OCI-LY3 (cell line): ENCODE results near the gene BPIFB3.

Source experiments
- H2AFZ ChIP-seq: fragments of 200-600, 300-600 bp; shearing (Covaris generic); 2 replicates; pipeline ENCODE4 v1.6.0; 2014; ENCODE audit warnings: antibody characterized with exemption, low read depth, low read length
- H3K27ac ChIP-seq: fragments of 200-600, 300-600 bp; sonication (generic); 2 replicates; pipeline ENCODE4 v1.5.1; 2014; ENCODE audit warnings: mild to moderate bottlenecking, low read length, moderate library complexity, mixed read lengths
- H3K27me3 ChIP-seq: fragments of 200-600, 300-600 bp; sonication (generic); 2 replicates; pipeline ENCODE4 v1.6.1; 2014; ENCODE audit warnings: low read depth, low read length, mixed read lengths
- H3K36me3 ChIP-seq: fragments of 200-600, 300-600 bp; sonication (generic); replicated peaks from 2 replicates; pipeline ENCODE3; 2014; ENCODE audit warnings: low read depth, low read length, mixed read lengths
- H3K4me1 ChIP-seq: fragments of 300-600, 200-600 bp; sonication (generic); 2 replicates; pipeline ENCODE4 v1.6.1; 2014; ENCODE audit warnings: low read length, mixed read lengths
- H3K4me2 ChIP-seq: fragments of 200-600, 300-600 bp; sonication (generic); 2 replicates; pipeline ENCODE4 v1.6.1; 2014; ENCODE audit warnings: low read length, mixed read lengths
- H3K4me3 ChIP-seq: fragments of 300-600, 200-600 bp; sonication (generic); 2 replicates; pipeline ENCODE4 v1.5.1; 2014; ENCODE audit warnings: antibody characterized with exemption, mild to moderate bottlenecking, low read length, moderate library complexity
- H3K79me2 ChIP-seq: fragments of 300-600, 200-600 bp; shearing (Covaris generic); 2 replicates; pipeline ENCODE4 v1.6.1; 2014; ENCODE audit warnings: mild to moderate bottlenecking, low read length, mixed read lengths
- H3K9ac ChIP-seq: fragments of 300-600, 200-600 bp; shearing (Covaris generic); 2 replicates; pipeline ENCODE4 v1.6.0; 2014; ENCODE audit warnings: mild to moderate bottlenecking, low read length, moderate library complexity
- H3K9me3 ChIP-seq: fragments of 200-600, 300-600 bp; shearing (Covaris generic); 2 replicates; pipeline ENCODE4 v1.6.1; 2014; ENCODE audit warnings: low read length, mixed read lengths; ENCODE audit not compliant: insufficient read depth
- H4K20me1 ChIP-seq: fragments of 200-600, 300-600 bp; sonication (generic); 2 replicates; pipeline ENCODE4 v1.6.1; 2016; ENCODE audit warnings: low read length, mixed read lengths; ENCODE audit not compliant: insufficient read depth
- CTCF ChIP-seq: fragments of 200-600, 300-600 bp; sonication (generic); IDR thresholded peaks from 2 replicates; pipeline ENCODE4 v1.5.1; 2014; ENCODE audit warnings: antibody characterized with exemption, low read length, low read depth
- EZH2phosphoT487 ChIP-seq: fragments of 200-600 bp; shearing (Covaris generic); IDR thresholded peaks from 2 replicates; pipeline ENCODE4 v1.6.1; 2018; ENCODE audit warnings: antibody characterized with exemption, mixed run types, low read depth

BPIFB3 gene

GRCh38 chr20:33076662-33077372 lies 23.1 kb downstream of the BPIFB3 start:
- H4K20me1 ChIP-seq: no peaks in the 10 kb centered on the region
- TF ChIP-seq EZH2phosphoT487 (no peak), CTCF (no peak)
- no peak overlapping the region for H2AFZ ChIP-seq
- no peaks in the 10 kb centered on the region for H3K4me1 ChIP-seq
- no peak overlapping the region for H3K27ac ChIP-seq
- H3K36me3 ChIP-seq: no peaks in the 10 kb centered on the region
- peaks cover 53% of the 10 kb centered on the region for H3K27me3 ChIP-seq
- H3K79me2 ChIP-seq: no peaks in the 10 kb centered on the region
- no peaks in the 10 kb centered on the region for H3K9me3 ChIP-seq
- no peak overlapping the region for H3K4me2 ChIP-seq
- no peak overlapping the region for H3K4me3 ChIP-seq
- no peak overlapping the region for H3K9ac ChIP-seq

GRCh38 chr20:33079259-33079658 lies 25.6 kb downstream of the BPIFB3 start, which contains the start of gene BPIFB4:
TSS of gene BPIFB4 (plus strand) at chr20:33079643. CDS start at chr20:33081527, 1,884 bp downstream.
- no peaks in the 10 kb centered on the region for H4K20me1 ChIP-seq
- no peaks in the 10 kb centered on the region for H3K36me3 ChIP-seq
- no peaks in the 10 kb centered on the region for H3K4me1 ChIP-seq
- H3K79me2 ChIP-seq: no peaks in the 10 kb centered on the region
- no peaks in the 10 kb centered on the region for H3K9me3 ChIP-seq
- H3K4me2 ChIP-seq: no peak within 1 kb of the TSS
- H3K27ac ChIP-seq: no peak within 1 kb of the TSS
- H3K27me3 ChIP-seq: peaks cover 36% of the 10 kb centered on the region
- TF ChIP-seq CTCF: no peak
- TF ChIP-seq EZH2phosphoT487: no peak
- H3K4me3 ChIP-seq: no peak within 1 kb of the TSS
- no peak within 1 kb of the TSS for H3K9ac ChIP-seq
- H2AFZ ChIP-seq: no peak within 1 kb of the TSS

DNA sequence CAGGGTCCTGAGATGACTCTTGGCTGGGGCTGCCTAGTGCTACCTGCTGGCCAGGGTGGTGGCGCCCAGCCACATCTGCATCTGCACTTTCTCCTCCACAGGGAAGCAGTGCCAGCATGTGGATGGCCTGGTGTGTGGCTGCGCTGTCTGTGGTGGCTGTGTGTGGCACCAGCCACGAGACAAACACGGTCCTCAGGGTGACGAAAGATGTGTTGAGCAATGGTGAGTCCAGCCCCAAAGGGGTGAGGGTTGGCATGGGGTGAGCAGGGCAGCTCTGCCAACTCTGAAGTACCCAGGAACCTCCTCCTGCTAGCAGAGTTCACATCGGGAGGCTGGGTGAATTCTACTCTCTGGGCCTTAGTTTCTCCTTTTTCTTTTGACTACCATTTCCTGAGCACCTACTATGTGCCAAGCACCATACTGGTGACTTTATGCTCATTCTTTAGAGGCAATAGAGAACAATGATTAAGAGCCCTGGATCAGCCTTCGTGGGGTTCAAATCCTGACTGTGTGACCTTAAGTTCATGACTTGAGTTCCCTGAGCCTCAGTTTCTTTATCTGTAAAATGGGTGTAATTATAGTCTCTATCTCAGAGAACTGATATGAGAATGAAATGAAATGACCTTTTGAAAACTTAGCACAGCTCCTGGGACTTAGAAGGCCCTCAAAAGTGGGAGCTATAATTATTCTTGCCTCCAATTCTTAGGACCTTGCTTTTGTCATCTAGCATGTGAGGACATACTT lies 27.9 kb downstream of the BPIFB3 start:
- Histone ChIP-seq H3K27ac (no peak overlapping the region), H3K9me3 (no peaks in the 10 kb centered on the region), H4K20me1 (no peaks in the 10 kb centered on the region), H3K4me3 (no peak overlapping the region), H2AFZ (no peak overlapping the region), H3K4me1 (no peaks in the 10 kb centered on the region), H3K27me3 (peaks cover 18% of the 10 kb centered on the region), H3K9ac (no peak overlapping the region), H3K4me2 (no peak overlapping the region), H3K79me2 (no peaks in the 10 kb centered on the region), H3K36me3 (no peaks in the 10 kb centered on the region)
- TF ChIP-seq EZH2phosphoT487 (no peak), CTCF (no peak)

- H3K4me3 ChIP-seq: no peak overlapping the region
- no peak for TF ChIP-seq CTCF
- no peak for TF ChIP-seq EZH2phosphoT487
- H4K20me1 ChIP-seq: no peaks in the 10 kb centered on the region
- no peak overlapping the region for H3K27ac ChIP-seq
- no peak overlapping the region for H3K9ac ChIP-seq
- H2AFZ ChIP-seq: no peak overlapping the region
- no peaks in the 10 kb centered on the region for H3K9me3 ChIP-seq
- H3K4me1 ChIP-seq: no peaks in the 10 kb centered on the region
- H3K36me3 ChIP-seq: no peaks in the 10 kb centered on the region
- peaks cover 16% of the 10 kb centered on the region for H3K27me3 ChIP-seq
- no peak overlapping the region for H3K4me2 ChIP-seq
- H3K79me2 ChIP-seq: no peaks in the 10 kb centered on the region
Measured at GRCh38 chr20:33082546-33082945, 28.8 kb downstream of the BPIFB3 start.
